IPS DF 4.7 (cell line): ENCODE results near the gene PFN3.

Experiments
- DNase-seq: peaks from one replicate; pipeline ENCODE4 v3.0.0-alpha.2; 2013; ENCODE audit warnings: low spot score; ENCODE audit errors: extremely low read depth

PFN3 gene

GRCh38 chr5:177399997-177400868 lies at the start of gene PFN3:
TSS of gene PFN3 (minus strand) at chr5:177400661. CDS start at chr5:177400576, 85 bp downstream.
- DNase-seq = no peak

DNA sequence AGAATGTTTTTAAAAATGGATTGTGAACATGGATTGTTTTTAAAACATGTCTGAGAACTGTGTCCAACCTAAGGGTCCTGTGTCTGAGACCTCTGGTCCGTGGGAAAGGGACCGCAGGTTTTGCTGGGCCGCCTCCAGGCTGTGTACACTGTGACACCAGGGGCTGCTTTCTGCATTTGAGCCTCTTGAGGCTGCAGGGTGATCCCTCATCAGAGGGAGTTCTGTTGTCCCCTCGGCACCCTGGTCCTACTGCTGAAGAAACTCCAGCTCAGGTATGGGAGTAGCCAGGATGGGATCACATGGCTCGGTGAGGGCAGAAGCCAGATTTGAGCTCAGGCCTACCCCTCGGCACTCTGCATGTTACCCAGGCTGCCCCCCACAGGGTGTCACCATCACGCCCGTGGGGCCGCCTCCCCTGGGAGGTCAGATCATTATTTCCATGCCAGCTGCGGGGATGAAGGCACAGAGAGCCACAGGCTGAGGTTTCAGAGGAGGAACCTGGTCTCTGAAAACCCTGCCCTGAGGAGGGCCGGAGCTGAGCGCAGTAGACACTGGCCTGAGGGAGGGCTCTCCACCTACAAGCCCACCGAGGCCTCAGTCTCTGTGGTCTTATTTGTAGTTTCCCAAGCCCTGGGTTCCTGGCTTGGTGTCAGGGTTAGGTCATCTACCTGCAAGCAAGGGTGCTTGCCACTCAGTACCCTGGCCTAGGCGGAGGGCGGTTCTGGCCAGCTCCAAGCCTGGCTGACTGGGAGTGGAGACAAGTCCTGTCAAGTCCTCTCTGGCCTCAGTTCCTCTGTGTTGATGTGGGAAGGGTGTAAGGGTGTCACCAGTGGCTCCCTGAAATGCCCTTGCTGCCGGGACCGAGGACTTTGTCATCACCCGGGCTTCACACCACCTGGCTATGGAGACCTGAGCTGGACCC lies 48.9 kb upstream of the PFN3 start:
- no peak for DNase-seq

GRCh38 chr5:177448244-177448950 lies 47.9 kb upstream of the PFN3 start:
- DNase-seq = no peak

DNA sequence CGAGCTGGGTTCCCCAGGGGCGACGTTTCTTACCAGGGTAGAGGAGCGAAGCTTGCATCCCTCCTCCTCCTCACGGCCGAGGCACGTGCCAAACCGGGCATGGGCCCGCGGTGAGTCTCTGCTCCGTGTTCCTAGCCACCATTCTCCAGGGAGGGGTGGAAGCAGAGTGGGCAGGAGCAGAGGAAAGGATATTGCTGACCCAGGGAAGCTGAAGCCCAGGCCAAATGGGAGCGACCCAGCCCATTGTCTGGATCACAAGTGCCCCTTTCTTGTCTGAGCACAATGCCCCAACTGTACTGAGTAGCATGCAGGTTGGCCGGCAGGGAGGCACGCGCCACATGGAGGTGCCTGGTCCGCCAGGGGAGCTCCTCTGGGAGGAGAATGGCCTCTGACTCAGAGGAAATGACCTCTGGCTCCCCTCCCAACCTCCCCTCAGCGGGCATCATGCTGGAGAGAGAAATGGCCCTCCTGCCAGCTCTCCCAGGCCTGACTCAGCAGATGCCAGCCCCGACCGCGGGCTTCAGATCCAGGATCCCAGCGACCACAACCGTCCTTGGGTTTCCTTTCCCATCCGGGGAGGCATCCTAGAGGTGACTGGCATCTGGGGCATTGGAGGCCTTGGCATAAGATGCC lies 47.3 kb upstream of the PFN3 start:
- DNase-seq = no peak

DNA sequence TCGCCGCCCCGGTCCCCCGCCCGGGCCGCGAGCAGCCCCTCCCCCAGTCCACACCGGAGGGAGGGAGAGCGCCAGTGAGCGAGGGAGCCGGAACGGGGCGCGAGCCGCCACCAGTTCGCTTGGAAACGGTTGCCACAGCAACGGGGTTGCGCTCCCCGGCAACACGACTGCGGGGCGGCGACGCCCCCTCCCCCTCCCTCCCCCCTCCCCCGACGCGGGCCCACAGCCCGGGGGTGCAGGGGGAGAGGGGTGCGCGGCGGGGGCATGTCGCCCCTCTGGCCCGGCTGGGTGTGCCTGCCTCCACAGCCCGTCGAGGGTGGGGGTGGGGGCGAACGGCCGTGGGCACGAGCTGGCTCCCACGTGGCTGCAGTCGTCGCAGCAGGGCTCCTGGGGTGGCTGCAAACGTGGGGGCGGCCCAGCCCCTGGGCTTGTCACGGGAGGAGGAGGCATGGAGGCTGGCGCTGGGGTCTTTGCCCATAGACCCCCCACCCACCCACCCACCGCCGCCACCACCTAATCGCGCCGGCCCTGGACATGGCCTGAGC lies 46.7 kb upstream of the PFN3 start:
- no peak for DNase-seq

- no peak for DNase-seq
These were observed 46.0 kb upstream of the PFN3 start, which contains the start of gene PRR7 for GRCh38 chr5:177446200-177447065. TSS of gene PRR7 (plus strand) at chr5:177446814. CDS start at chr5:177455068, 8,254 bp downstream.

GRCh38 chr5:177445917-177446199 lies 45.4 kb upstream of the PFN3 start:
- DNase-seq = no peak

- no peak for DNase-seq
These were observed 44.8 kb upstream of the PFN3 start for GRCh38 chr5:177445052-177445916.

DNA sequence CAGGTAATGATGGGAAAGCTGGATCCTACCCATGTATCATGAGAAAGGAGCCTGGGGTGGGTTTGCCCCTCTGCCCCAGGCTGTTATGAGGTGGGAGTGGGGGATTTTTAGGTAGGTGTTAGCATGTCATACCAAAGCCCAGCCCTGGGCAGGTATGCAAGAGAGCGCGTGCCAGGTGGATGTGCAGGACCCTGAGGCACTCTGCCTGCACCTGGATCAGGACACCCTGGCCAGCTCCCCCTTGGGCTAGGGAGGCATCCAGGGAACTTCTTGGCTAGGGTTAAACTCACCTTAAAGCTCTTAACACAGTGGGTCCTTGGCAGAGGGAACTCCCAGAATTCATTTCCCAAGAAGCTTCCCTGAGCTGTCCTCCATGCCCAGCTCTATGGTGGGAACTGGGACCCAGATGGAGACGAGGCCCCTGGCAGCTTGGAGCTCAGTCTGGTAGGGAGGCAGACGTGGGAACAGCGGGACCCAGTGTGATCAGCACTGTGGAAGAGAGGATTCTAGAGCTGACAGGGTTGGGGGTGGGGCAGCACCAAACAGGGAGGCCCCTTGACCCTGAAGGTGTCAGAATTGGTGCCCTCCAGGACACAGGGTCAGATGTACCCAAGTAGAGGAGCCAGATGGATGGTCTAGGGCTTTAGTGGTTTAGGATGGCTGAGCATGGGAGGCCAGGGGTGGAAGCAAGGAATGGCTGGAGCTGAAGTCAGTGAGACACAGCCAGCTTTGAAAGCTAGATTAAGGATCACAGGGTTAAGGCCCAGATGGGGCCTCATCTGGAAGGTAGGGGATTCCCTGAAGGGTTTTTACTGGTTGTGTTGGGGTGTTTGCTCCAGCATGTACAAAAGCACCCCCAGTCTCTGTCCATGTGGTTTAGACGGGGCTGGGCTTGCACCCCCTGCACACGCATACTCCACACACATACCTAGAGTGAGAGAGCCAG lies 43.9 kb upstream of the PFN3 start:
- DNase-seq = no peak

DNA sequence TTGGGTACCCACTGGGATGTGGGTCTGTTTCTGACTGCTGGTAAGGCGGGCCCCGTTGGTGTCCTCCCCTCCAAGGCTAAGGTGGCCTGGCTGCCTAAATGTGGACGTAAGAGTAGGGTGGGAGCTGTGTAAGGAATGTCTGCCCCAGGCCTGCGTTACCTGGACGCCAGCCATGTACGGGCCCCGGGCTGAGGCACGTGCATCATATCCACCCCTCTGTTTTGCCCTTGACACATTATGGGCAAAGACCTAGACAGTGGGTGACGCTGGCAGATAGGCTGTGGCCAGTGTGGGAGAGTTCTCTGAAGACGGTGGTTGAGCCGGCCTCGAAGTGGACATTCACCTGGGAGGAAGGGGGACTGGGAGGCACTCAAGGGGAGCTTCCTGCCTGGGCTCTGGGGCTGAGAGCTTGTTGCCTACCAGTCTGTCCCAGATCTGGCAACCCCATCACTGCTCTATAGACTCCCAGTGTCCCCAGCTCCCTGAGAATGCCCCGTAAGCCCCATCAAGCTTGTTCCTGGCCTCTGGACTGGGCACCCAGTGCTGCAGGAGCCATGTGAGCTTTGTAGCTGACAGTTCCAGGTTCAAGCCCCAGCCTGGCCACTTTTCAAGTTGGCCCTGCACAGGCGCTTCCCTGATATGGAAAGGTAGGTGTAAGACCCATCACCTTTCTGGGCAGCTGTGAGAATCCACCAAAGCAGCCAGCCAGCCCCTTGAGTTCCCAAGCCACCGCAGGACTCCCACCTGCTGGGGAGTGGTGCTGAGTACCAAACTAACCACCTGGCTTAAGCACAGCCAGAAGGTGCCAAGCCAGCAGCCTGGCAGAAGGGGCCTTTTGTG lies 42.9 kb upstream of the PFN3 start:
- no peak for DNase-seq

DNA sequence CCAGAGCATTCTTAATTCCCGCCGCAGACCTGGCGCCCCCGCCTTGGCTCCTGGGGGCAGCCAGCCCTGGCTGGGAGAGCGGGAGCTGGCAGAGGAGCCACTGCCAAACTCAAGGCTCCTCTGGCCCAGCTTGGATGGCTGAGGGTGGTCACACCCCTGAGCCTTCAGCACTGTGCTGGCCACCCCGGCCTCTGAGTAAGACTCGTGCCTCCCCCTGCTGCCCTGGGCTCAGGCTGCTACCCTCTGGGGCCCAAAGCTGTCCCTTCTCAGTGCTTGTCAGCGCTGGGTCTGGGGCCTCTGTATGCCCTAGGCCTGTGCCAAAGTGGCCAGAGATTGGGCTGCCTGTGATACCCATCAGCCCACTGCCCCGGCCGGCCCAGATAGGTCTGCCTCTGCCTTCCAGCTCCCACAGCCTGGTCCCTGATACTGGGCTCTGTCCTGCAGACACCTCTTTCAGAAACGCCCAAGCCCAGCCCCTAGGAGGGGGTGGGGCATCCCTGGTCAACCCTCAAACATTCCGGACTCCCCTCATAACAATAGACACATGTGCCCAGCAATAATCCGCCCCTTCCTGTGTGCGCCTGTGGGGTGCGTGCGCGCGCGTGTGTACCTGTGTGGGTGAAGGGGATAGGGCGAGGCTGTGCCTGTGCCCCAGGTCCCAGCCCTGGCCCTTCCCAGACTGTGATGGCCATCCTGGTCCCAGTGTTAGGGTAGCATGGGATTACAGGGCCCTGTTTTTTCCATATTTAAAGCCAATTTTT lies 41.8 kb upstream of the PFN3 start:
- no peak for DNase-seq

DNA sequence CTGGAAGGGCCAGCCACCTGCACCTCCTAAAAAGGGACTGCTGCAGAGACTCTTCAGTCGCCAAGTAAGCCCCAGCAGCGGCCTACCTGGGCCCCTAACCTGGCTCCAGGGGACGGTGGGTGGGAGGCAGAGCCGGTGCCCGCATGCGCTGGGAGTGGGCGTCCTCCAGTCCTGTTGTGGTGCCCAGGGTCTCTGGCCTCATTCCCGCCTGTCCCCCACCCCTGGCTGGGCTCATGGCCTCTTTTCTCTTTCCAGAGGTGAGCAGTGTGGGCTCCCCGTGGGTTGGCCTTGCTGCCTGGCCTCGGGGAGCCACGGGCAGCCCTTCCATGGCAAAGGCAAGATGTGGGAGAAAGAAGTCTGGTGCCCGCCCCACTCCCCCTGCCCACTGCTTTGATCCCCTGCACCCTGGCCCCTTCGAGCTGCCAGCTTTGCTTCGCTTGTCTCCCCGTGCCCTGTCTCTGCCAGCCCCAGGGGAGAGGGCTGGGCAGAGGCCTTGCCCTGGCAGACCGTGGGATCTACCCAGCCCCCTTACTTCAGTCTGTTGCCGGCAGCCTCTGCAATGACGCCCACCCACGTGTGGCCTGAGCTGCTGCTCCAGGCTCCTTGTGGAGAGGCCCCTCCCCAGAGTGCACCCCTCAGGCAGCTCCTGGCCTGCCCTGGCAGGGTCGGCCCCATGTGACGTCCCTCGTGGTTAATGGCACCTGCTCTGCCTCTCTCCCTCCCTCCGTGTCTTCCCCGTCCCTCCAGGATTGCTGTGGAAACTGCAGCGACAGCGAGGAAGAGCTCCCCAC lies 40.7 kb upstream of the PFN3 start:
- DNase-seq = no peak

DNA sequence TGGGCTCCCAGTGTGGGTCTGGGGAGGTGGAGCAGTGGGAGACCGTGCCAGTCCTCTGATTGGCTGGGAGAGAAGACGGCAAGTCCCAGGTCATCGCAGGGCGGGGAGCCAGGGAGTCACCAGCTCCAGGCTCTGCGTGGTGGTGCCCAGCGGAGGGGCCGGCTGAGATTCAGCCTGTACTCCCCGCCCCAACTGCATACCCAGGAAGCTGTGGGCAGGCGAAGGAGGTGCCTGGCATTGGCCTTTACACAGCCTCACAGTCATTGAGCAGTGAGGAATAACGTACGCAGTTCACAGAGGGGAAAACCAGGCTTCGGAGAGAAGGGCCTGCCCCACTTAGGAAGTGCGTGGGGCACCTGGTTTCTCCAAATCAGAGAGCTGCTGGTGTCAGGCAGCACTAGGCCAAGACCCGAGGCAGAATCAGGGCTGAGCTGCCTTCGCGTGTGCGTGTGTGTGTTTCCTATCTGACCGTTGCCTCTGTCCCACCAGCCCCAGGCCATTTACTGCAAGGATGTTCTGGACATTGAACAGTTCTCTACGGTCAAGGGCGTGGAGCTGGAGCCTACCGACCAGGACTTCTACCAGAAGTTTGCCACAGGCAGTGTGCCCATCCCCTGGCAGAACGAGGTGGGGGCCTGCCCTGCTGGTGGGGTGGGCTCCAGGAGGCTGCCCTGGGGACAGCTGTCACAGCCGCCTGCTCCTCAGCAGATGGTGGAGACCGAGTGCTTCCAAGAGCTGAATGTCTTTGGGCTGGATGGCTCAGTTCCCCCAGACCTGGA lies 39.9 kb upstream of the PFN3 start:
- no peak for DNase-seq

DNA sequence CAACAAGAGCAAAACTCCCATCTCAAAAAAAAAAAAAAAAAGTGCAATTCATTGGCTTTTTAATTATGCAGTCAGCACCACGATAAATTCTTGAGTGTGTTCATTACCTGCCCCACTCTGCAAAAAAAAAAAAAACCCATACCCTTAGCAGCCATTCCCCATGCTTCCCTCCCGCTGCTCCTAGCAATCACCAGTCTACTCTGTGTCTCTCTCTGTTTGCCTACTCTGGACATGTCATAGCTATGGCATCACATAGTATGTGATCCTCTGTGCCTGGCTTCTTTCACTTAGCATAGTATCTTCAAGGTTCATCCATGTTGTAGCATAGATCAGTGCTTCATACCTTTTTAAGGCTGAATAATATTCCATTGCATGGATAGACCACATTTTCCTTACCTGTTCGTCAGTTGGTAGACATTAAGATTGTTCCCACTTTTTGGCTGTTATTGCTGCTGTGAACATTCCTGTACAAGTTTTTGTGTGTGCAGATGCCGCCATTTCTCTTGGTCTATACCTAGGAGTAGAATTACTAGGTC lies 39.1 kb upstream of the PFN3 start:
- no peak for DNase-seq
